Liver (tissue), 9 donors: Measurements from ENCODE around the gene FBXO3. TPM values are rescaled to one million over a fixed set of nuclear protein-coding genes. Genes with fewer than 3 reads are reported as not detected.

Source experiments
- DNase-seq: peaks from one replicate; pipeline ENCODE4 v3.0.0-alpha.2; 2017; ENCODE audit warnings: low spot score
- H3K27ac ChIP-seq, 2 donors: one replicate each; pipeline ENCODE4 v1.7.0; 2013; ENCODE audit warnings: inconsistent platforms in 2 of 2, low read length in 2 of 2, control low read depth in 1 of 2, low read depth in 1 of 2, mild to moderate bottlenecking in 1 of 2
- H3K27me3 ChIP-seq, 4 donors: one replicate each; pipeline versions ENCODE4 v1.6.1 to v1.7.0; 2013; ENCODE audit warnings: low read length in 3 of 4, inconsistent platforms in 1 of 4, mild to moderate bottlenecking in 1 of 4, moderate library complexity in 1 of 4; ENCODE audit not compliant: control insufficient read depth in 4 of 4, insufficient read depth in 4 of 4
- H3K36me3 ChIP-seq, 4 donors: one replicate each; pipeline versions ENCODE4 v1.6.1 to v1.7.0; 2013; ENCODE audit warnings: low read length in 3 of 4, mild to moderate bottlenecking in 3 of 4, low read depth in 1 of 4, moderate library complexity in 1 of 4; ENCODE audit not compliant: control insufficient read depth in 4 of 4, insufficient read depth in 3 of 4
- H3K4me1 ChIP-seq, 4 donors: one replicate each; pipeline versions ENCODE4 v1.6.1 to v1.7.0; 2013; ENCODE audit warnings: low read length in 3 of 4, mild to moderate bottlenecking in 3 of 4, moderate library complexity in 1 of 4; ENCODE audit not compliant: control insufficient read depth in 4 of 4, insufficient read depth in 4 of 4
- H3K4me3 ChIP-seq, 3 donors: one replicate each; pipeline versions ENCODE4 v1.6.1 to v1.7.0; 2013; ENCODE audit warnings: low read length in 3 of 3, control low read depth in 1 of 3, low read depth in 1 of 3, mild to moderate bottlenecking in 1 of 3
- H3K9ac ChIP-seq, 2 donors: one replicate each; pipeline ENCODE4 v1.7.0; 2013; ENCODE audit warnings: low read length in 2 of 2, mild to moderate bottlenecking in 2 of 2, moderate library complexity in 2 of 2, control low read depth in 1 of 2, low read depth in 1 of 2
- H3K9me3 ChIP-seq, 4 donors: one replicate each; pipeline versions ENCODE4 v1.6.1 to v1.7.0; 2013; ENCODE audit warnings: low read length in 3 of 4; ENCODE audit not compliant: control insufficient read depth in 4 of 4
- CTCF ChIP-seq: fragments of 150-350 bp; IDR thresholded peaks from 2 replicates; pipeline ENCODE4 v1.5.1; 2017; ENCODE audit warnings: improper control_type of control experiment, low read depth, low read length; ENCODE audit not compliant: missing input control
- EGR1 ChIP-seq, 2 donors: IDR thresholded peaks; 2 replicates each; pipeline ENCODE4 v1.6.1; 2016 to 2018; ENCODE audit warnings: antibody characterized with exemption in 2 of 2, low read depth in 2 of 2
- FOXA1 ChIP-seq: IDR thresholded peaks from 2 replicates; pipeline ENCODE4 v1.6.1; 2016; ENCODE audit warnings: antibody characterized with exemption
- FOXA2 ChIP-seq: IDR thresholded peaks from 2 replicates; pipeline ENCODE4 v1.6.1; 2016; ENCODE audit warnings: antibody characterized with exemption
- GABPA ChIP-seq, 2 donors: IDR thresholded peaks in 1 of 2; conservative IDR thresholded peaks in 1 of 2; 2 replicates each; pipeline ENCODE4 v1.6.1; 2016; ENCODE audit warnings: antibody characterized with exemption in 2 of 2, mild to moderate bottlenecking in 1 of 2, moderate library complexity in 1 of 2
- HNF4A ChIP-seq, 2 donors: conservative IDR thresholded peaks; 2 replicates each; pipeline ENCODE4 v1.6.1; 2016; ENCODE audit warnings: antibody characterized with exemption in 2 of 2, mild to moderate bottlenecking in 2 of 2
- HNF4G ChIP-seq: IDR thresholded peaks from 2 replicates; pipeline ENCODE4 v1.6.1; 2016; ENCODE audit warnings: antibody characterized with exemption
- JUND ChIP-seq, 2 donors: IDR thresholded peaks; 2 replicates each; pipeline ENCODE4 v1.6.1; 2016; ENCODE audit warnings: antibody characterized with exemption in 2 of 2
- MAX ChIP-seq: IDR thresholded peaks from 2 replicates; pipeline ENCODE4 v1.6.1; 2016; ENCODE audit warnings: antibody characterized with exemption
- NR2F2 ChIP-seq: IDR thresholded peaks from 2 replicates; pipeline ENCODE4 v1.6.1; 2016; ENCODE audit warnings: antibody characterized with exemption
- RAD21 ChIP-seq, 2 donors: IDR thresholded peaks; 2 replicates each; pipeline ENCODE4 v1.6.1; 2016; ENCODE audit warnings: antibody characterized with exemption in 2 of 2, mild to moderate bottlenecking in 2 of 2
- RXRA ChIP-seq, 2 donors: IDR thresholded peaks; 2 replicates each; pipeline ENCODE4 v1.6.1; 2017 to 2018; ENCODE audit warnings: antibody characterized with exemption in 2 of 2, mild to moderate bottlenecking in 1 of 2
- TAF1 ChIP-seq: conservative IDR thresholded peaks from 2 replicates; pipeline ENCODE4 v1.6.1; 2016; ENCODE audit warnings: antibody characterized with exemption, mild to moderate bottlenecking
- YY1 ChIP-seq: IDR thresholded peaks from 2 replicates; pipeline ENCODE4 v1.6.1; 2016; ENCODE audit warnings: antibody characterized with exemption, mild to moderate bottlenecking
- WGBS: extraction: QIAGEN DNeasy Blood & Tissue Kit; methylation state at CpG from one replicate; pipeline ENCODE4 v1.1.7; 2013; 5-methylcytosine and 5-hydroxymethylcytosine counted together
- polyA plus RNA-seq, 2 donors: library from polyadenylated mRNA; stranded (reverse) in 1 of 2; unstranded in 1 of 2; fragments of 200-250 nt in 1 of 2; fragments of >200 nt in 1 of 2; fragmentation: Nextera tagmentation in 1 of 2; extraction: Ambion mirVana in 1 of 2; gene quantifications; one replicate each; pipeline versions ENCODE4 v1.2.1 to v1.2.3, GENCODE V29; 2013 to 2015
- total RNA-seq, 2 donors: library from RNA; depleted of rRNA; stranded (reverse); fragments of >200 nt; gene quantifications; one replicate each; pipeline ENCODE4 v1.2.3, GENCODE V29; 2014
- TF ChIP-seq, protein P1 (sequence below): IDR thresholded peaks from 2 replicates; pipeline ENCODE4 v1.6.1; 2016; ENCODE audit warnings: antibody characterized with exemption, mild to moderate bottlenecking
- TF ChIP-seq, protein P2 (sequence below): IDR thresholded peaks from 2 replicates; pipeline ENCODE4 v1.6.1; 2016; ENCODE audit warnings: antibody characterized with exemption
- donor health status: healthy.
- donor health status: healthy.
- donor health status: healthy.
- donor health status: healthy.
- donor health status: healthy.

FBXO3 gene
- total and polyA plus RNA-seq, 4 donors, result 12.2 to 36.4 (median 18.8) TPM

GRCh38 chr11:33775832-33776470, 1.6 kb upstream of the FBXO3 start:
- H3K27me3 ChIP-seq, result no peaks in the 10 kb centered on the region
- no peak overlapping the region for H3K9ac ChIP-seq
- no peak overlapping the region for H3K27ac ChIP-seq
- WGBS, result 42% methylated on average over 1 of the region's 1 CpG
- peak in 1 of 2 donors; percentile 24 for TF ChIP-seq HNF4A (conservative IDR thresholded peaks at IDR 0.05)
- TF ChIP-seq MAX, result no peak
- DNase-seq, result no peak
- no peaks in the 10 kb centered on the region for H3K9me3 ChIP-seq
- peaks cover 5 to 33% (median 21%) of the 10 kb centered on the region in 4 donors for H3K4me1 ChIP-seq
- H3K36me3 ChIP-seq, result no peaks in the 10 kb centered on the region
- no peak overlapping the region for H3K4me3 ChIP-seq

DNA sequence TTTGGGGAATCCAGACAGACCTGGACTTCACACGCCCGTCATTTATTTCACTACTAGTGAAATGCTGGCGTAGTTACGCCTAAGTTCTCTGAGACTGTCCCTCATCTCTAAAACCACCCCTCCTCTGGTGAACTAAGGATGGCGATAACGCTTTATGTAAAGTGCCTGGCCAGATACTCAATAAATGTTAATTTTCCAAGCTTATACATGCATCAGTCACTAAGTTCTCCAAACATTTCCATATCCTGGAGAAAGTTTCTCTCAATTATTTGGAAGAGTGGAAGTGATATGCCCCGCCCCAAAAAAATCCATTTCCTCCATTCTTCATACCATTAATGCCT, 1.1 kb upstream of the FBXO3 start:
- no peak overlapping the region for H3K4me3 ChIP-seq
- H3K4me1 ChIP-seq, result peaks cover 7 to 37% (median 25%) of the 10 kb centered on the region in 4 donors

More for the DNA sequence above, 1.1 kb upstream of the FBXO3 start:
- no peaks in the 10 kb centered on the region for H3K36me3 ChIP-seq
- H3K27me3 ChIP-seq, result no peaks in the 10 kb centered on the region
- H3K9me3 ChIP-seq, result no peaks in the 10 kb centered on the region
- DNase-seq, result no peak
- TF ChIP-seq, protein P1, sequence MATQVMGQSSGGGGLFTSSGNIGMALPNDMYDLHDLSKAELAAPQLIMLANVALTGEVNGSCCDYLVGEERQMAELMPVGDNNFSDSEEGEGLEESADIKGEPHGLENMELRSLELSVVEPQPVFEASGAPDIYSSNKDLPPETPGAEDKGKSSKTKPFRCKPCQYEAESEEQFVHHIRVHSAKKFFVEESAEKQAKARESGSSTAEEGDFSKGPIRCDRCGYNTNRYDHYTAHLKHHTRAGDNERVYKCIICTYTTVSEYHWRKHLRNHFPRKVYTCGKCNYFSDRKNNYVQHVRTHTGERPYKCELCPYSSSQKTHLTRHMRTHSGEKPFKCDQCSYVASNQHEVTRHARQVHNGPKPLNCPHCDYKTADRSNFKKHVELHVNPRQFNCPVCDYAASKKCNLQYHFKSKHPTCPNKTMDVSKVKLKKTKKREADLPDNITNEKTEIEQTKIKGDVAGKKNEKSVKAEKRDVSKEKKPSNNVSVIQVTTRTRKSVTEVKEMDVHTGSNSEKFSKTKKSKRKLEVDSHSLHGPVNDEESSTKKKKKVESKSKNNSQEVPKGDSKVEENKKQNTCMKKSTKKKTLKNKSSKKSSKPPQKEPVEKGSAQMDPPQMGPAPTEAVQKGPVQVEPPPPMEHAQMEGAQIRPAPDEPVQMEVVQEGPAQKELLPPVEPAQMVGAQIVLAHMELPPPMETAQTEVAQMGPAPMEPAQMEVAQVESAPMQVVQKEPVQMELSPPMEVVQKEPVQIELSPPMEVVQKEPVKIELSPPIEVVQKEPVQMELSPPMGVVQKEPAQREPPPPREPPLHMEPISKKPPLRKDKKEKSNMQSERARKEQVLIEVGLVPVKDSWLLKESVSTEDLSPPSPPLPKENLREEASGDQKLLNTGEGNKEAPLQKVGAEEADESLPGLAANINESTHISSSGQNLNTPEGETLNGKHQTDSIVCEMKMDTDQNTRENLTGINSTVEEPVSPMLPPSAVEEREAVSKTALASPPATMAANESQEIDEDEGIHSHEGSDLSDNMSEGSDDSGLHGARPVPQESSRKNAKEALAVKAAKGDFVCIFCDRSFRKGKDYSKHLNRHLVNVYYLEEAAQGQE, result no peak
- TF ChIP-seq HNF4G (no peak), TAF1 (no peak), EGR1 (IDR thresholded peaks at IDR 0.05; ENCODE audit: low read depth in 2 of 2) (no peak), FOXA1 (no peak), RXRA (IDR thresholded peaks at IDR 0.05) (no peak), YY1 (no peak), RAD21 (IDR thresholded peaks at IDR 0.05) (no peak), CTCF (no peak), NR2F2 (no peak), FOXA2 (no peak), GABPA (IDR thresholded peaks at IDR 0.05 in 1 of 2, conservative IDR thresholded peaks at IDR 0.05 in 1 of 2) (no peak), JUND (IDR thresholded peaks at IDR 0.05) (no peak)
- TF ChIP-seq, protein P2, sequence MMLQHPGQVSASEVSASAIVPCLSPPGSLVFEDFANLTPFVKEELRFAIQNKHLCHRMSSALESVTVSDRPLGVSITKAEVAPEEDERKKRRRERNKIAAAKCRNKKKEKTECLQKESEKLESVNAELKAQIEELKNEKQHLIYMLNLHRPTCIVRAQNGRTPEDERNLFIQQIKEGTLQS, result no peak
- no peak overlapping the region for H3K27ac ChIP-seq
- H3K9ac ChIP-seq, result no peak overlapping the region
- 89% methylated on average over 7 of the region's 7 CpGs for WGBS
